Measurements from ENCODE around the gene NPLOC4.

Gene NPLOC4

GRCh38 chr17:81609541-81610311, 27.2 kb downstream of the NPLOC4 start:
- no peak for TF ChIP-seq CTCF (IDR thresholded peaks at IDR 0.05; ENCODE audit: insufficient read depth, low read length, poor library complexity, severe bottlenecking)
- DNase-seq (ENCODE audit: extremely low read depth, insufficient read length), result no peak
- no peaks in the 10 kb centered on the region for H3K27me3 ChIP-seq (replicated peaks; ENCODE audit: control insufficient read depth, insufficient read depth, low read length)
- peaks cover 30% of the 10 kb centered on the region for H3K36me3 ChIP-seq (ENCODE audit: control insufficient read depth, insufficient read depth, low read length)
- H3K4me3 ChIP-seq (replicated peaks; ENCODE audit: low read depth, low read length), result no peak overlapping the region

- no peaks in the 10 kb centered on the region for H3K27me3 ChIP-seq (replicated peaks; ENCODE audit: control insufficient read depth, insufficient read depth, low read length)
- no peak for TF ChIP-seq CTCF (IDR thresholded peaks at IDR 0.05; ENCODE audit: insufficient read depth, low read length, poor library complexity, severe bottlenecking)
- H3K36me3 ChIP-seq (ENCODE audit: control insufficient read depth, insufficient read depth, low read length), result peaks cover 34% of the 10 kb centered on the region
- DNase-seq (ENCODE audit: extremely low read depth, insufficient read length), result no peak
- H3K4me3 ChIP-seq (replicated peaks; ENCODE audit: low read depth, low read length), result no peak overlapping the region
Observed at GRCh38 chr17:81608605-81609004, 28.3 kb downstream of the NPLOC4 start.

- TF ChIP-seq CTCF (IDR thresholded peaks at IDR 0.05; ENCODE audit: insufficient read depth, low read length, poor library complexity, severe bottlenecking), result no peak
- H3K36me3 ChIP-seq (ENCODE audit: control insufficient read depth, insufficient read depth, low read length), result peaks cover 31% of the 10 kb centered on the region
- no peaks in the 10 kb centered on the region for H3K27me3 ChIP-seq (replicated peaks; ENCODE audit: control insufficient read depth, insufficient read depth, low read length)
- no peak for DNase-seq (ENCODE audit: extremely low read depth, insufficient read length)
- no peak overlapping the region for H3K4me3 ChIP-seq (replicated peaks; ENCODE audit: low read depth, low read length)
Observed at GRCh38 chr17:81608082-81608481, 28.8 kb downstream of the NPLOC4 start.

- no peak overlapping the region for H3K4me3 ChIP-seq (replicated peaks; ENCODE audit: low read depth, low read length)
- no peak for TF ChIP-seq CTCF (IDR thresholded peaks at IDR 0.05; ENCODE audit: insufficient read depth, low read length, poor library complexity, severe bottlenecking)
- no peak for DNase-seq (ENCODE audit: extremely low read depth, insufficient read length)
- no peaks in the 10 kb centered on the region for H3K27me3 ChIP-seq (replicated peaks; ENCODE audit: control insufficient read depth, insufficient read depth, low read length)
- H3K36me3 ChIP-seq (ENCODE audit: control insufficient read depth, insufficient read depth, low read length), result peaks cover 29% of the 10 kb centered on the region
Observed at GRCh38 chr17:81607431-81607830, 29.5 kb downstream of the NPLOC4 start.

- DNase-seq (ENCODE audit: extremely low read depth, insufficient read length), result no peak
- no peak overlapping the region for H3K4me3 ChIP-seq (replicated peaks; ENCODE audit: low read depth, low read length)
- peaks cover 21% of the 10 kb centered on the region for H3K36me3 ChIP-seq (ENCODE audit: control insufficient read depth, insufficient read depth, low read length)
- no peak for TF ChIP-seq CTCF (IDR thresholded peaks at IDR 0.05; ENCODE audit: insufficient read depth, low read length, poor library complexity, severe bottlenecking)
- H3K27me3 ChIP-seq (replicated peaks; ENCODE audit: control insufficient read depth, insufficient read depth, low read length), result no peaks in the 10 kb centered on the region
Observed at GRCh38 chr17:81603846-81604610, 32.9 kb downstream of the NPLOC4 start.

Measured in GM06990 (cell line).